Testis (tissue), 3 donors: ENCODE results near the gene DDX47. TPM values are rescaled to one million over a fixed set of nuclear protein-coding genes. Genes with fewer than 3 reads are reported as not detected.
"Not testable (repeated sequence)": the region's sequence is repeated elsewhere in the genome, so short reads cannot be mapped to it uniquely, and the experiment has no call there.

Source experiments
- DNase-seq: peaks from one replicate; pipeline ENCODE4 v3.0.0-alpha.2; 2019
- H3K27ac ChIP-seq, 2 donors: fragments of 200-600 bp; sonication (generic); one replicate each; pipeline ENCODE4 v1.5.1; 2019
- H3K27me3 ChIP-seq: fragments of 200-600 bp; sonication (generic); one replicate; pipeline ENCODE4 v1.5.1; 2019
- H3K36me3 ChIP-seq: fragments of 200-600 bp; sonication (generic); one replicate; pipeline ENCODE4 v1.5.1; 2017; ENCODE audit warnings: low read depth; ENCODE audit errors: missing control alignments
- H3K4me1 ChIP-seq: fragments of 200-600 bp; sonication (generic); one replicate; pipeline ENCODE4 v1.5.1; 2019
- H3K4me3 ChIP-seq, 2 donors: fragments of 200-600 bp; sonication (generic); one replicate each; pipeline ENCODE4 v1.5.1; 2017 to 2019
- H3K9me3 ChIP-seq: fragments of 200-600 bp; sonication (generic); one replicate; pipeline ENCODE4 v1.5.1; 2017
- CTCF ChIP-seq, 3 experiments: fragments of 450-650 bp in 2 of 3; fragments of 200-600 bp in 1 of 3; sonication (generic) in 1 of 3; IDR thresholded peaks; one replicate each; pipeline ENCODE4 v1.5.1; 2016 to 2019; ENCODE audit warnings: antibody characterized with exemption in 3 of 3, mild to moderate bottlenecking in 2 of 3, moderate library complexity in 1 of 3
- POLR2A ChIP-seq: fragments of 450-650 bp; IDR thresholded peaks from one replicate; pipeline ENCODE4 v1.6.1; 2017; ENCODE audit warnings: antibody characterized with exemption, mild to moderate bottlenecking, moderate library complexity
- WGBS, 2 donors: methylation state at CpG; one replicate each; pipeline ENCODE4 v1.1.5; 2018; 5-methylcytosine and 5-hydroxymethylcytosine counted together
- intact Hi-C: fragments of 100-400 bp; cut with DNase I; formaldehyde crosslinking; loops from one replicate; pipeline ENCODE4 v1.15.1; 2023; ENCODE audit warnings: low total_unique reads
- polyA plus RNA-seq: library from polyadenylated mRNA; stranded (reverse); fragments of 350-450 nt; fragmentation: Illumina TruSeq; extraction: RNeasy Lipid Tissue Mini Kit (QIAGEN cat#74804); gene quantifications from one replicate; pipeline ENCODE4 v1.2.3, GENCODE V29; 2014; ENCODE audit warnings: low read depth, low replicate concordance; ENCODE audit not compliant: insufficient read depth
- total RNA-seq, 2 donors: library from RNA; depleted of rRNA; stranded (reverse); fragments of >200 nt; gene quantifications; one replicate each; pipeline ENCODE4 v1.2.3, GENCODE V29; 2016

DDX47 gene
- total and polyA plus RNA-seq, 3 donors from 2014 or later = 52.4 to 85.4 (median 82.4) TPM

GRCh38 chr12:12837025-12837812 lies 24.1 kb downstream of the DDX47 start:
- Histone ChIP-seq H3K27me3 (no peaks in the 10 kb centered on the region), H3K4me1 (no peaks in the 10 kb centered on the region), H3K27ac (no peak overlapping the region), H3K36me3 (no peaks in the 10 kb centered on the region), H3K4me3 (no peak overlapping the region), H3K9me3 (no peaks in the 10 kb centered on the region)
- intact Hi-C loops = no loop called here
- no peak for DNase-seq
- TF ChIP-seq CTCF (IDR thresholded peaks at IDR 0.05) (peak in 2 of 3 experiments; percentile 50 to 54), POLR2A (no peak)
- WGBS, 2 donors = 62 to 63% methylated on average over 15 of the region's 15 CpGs

DNA sequence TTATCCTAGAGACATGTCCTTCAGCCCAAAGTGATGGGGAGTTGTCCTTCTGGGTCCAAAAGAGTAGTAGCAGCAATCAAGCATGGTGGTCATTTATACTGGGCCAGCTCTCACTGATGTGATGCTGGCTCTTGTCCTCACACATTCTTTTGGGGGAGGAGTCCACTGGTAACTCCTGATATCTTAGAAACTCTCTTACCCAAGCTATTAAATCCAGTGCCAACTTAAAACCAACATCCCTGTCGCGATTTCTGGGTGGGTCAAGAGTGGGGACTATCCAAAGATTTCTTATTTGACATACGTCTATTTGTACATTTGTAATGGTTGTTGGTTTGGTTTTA lies 24.6 kb downstream of the DDX47 start:
- no peaks in the 10 kb centered on the region for H3K9me3 ChIP-seq
- H3K4me1 ChIP-seq = no peaks in the 10 kb centered on the region
- no peaks in the 10 kb centered on the region for H3K27me3 ChIP-seq
- no peak overlapping the region for H3K27ac ChIP-seq
- TF ChIP-seq CTCF (IDR thresholded peaks at IDR 0.05) (no peak), POLR2A (no peak)
- H3K4me3 ChIP-seq = no peak overlapping the region
- WGBS, 2 donors = 83 to 85% methylated on average over 3 of the region's 3 CpGs
- intact Hi-C loops = no loop called here
- no peaks in the 10 kb centered on the region for H3K36me3 ChIP-seq
- no peak for DNase-seq

DNA sequence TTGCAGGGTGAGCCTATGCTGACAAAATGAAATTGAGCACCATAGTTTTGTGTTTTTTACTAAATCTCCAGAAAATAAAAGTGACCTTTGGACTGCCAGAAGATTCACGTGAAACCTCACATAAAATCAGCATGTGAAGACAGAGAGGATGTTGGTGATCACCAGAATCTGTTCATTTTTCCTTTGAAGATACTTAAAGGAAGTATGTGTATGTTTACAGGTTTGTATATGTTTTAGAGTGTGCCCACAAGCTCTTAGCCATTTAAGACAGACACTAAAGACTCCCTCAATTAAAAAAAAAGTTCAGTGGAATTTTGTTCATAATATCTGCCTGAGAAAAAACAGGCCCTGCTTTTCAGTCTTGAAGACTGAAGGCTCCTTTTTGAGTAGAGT lies 25.9 kb downstream of the DDX47 start:
- Histone ChIP-seq H3K27me3 (no peaks in the 10 kb centered on the region), H3K9me3 (no peaks in the 10 kb centered on the region), H3K4me3 (no peak overlapping the region), H3K27ac (no peak overlapping the region), H3K4me1 (no peaks in the 10 kb centered on the region), H3K36me3 (no peaks in the 10 kb centered on the region)
- no peak for DNase-seq
- 100% methylated on average over 1 of the region's 1 CpG for WGBS, 2 donors
- intact Hi-C loops = no loop called here
- TF ChIP-seq POLR2A (no peak), CTCF (IDR thresholded peaks at IDR 0.05) (no peak)

DNA sequence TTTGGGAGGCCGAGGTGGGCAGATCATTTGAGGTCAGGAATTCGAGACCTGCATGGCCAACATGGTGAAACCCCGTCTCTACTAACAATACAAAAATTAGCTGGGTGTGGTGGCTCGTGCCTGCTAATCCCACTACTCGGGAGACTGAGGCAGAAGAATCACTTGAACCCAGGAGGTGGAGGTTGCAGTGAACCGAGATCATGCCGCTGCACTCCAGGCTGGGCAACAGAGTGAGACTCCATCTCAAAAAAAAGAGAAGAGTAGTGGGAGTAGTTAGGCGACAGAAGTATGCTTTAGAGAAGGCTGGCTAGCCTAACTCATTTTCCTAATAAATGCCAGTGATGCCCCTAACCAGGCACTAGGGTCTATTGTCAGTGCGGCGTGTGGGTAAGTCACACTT lies 26.3 kb downstream of the DDX47 start:
- 94 to 99% methylated on average over 10 of the region's 10 CpGs for WGBS, 2 donors
- intact Hi-C loops, DNase-seq, H3K36me3 ChIP-seq, H3K4me3 ChIP-seq, H3K27ac ChIP-seq, H3K27me3 ChIP-seq, H3K4me1 ChIP-seq, H3K9me3 ChIP-seq: not testable (repeated sequence)

DNA sequence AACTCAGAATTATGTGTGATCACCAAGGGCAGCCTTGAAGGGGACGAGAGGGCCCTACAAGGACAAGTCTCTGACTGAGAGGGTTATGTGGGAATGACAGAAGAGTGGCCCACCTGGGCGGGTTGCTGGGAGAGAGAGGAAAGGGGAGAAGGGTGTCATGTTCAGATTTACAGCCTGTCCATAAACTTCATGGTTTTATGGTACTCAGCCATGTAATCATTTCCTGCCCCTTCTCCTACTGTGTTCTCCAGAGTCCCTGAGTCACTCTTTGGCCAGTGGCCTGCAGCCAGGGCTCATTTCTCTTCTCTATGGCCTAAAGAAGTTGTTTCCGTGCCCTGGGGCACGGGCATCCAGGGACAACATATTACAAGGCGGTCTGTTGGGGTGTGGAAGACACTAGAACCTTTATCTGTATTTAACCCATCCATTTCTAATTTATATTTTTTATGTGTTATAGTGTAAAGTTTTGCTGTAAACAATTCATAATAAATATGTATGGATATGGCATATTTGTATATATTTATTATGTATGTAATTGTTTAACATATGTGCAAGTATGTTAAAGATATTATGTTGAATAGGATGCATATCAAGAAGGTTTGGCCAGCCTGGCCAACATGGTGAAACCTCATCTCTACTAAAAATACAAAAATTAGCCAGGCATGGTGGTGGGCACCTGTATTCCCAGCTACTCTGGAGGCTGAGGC lies 26.9 kb downstream of the DDX47 start:
- no peaks in the 10 kb centered on the region for H3K9me3 ChIP-seq
- H3K36me3 ChIP-seq = no peaks in the 10 kb centered on the region
- 74 to 83% methylated on average over 5 of the region's 5 CpGs for WGBS, 2 donors
- no peak for TF ChIP-seq POLR2A
- no peak for TF ChIP-seq CTCF (IDR thresholded peaks at IDR 0.05)
- intact Hi-C loops = no loop called here
- H3K27me3 ChIP-seq = no peaks in the 10 kb centered on the region
- DNase-seq = no peak
- H3K27ac ChIP-seq = no peak overlapping the region
- no peaks in the 10 kb centered on the region for H3K4me1 ChIP-seq
- H3K4me3 ChIP-seq = no peak overlapping the region
